Nephron (organoid): ENCODE results near the gene FAM13A.

Experiments
- H3K27ac Mint-ChIP-seq, 3 experiments: 2 replicates each; pipeline ENCODE4 v1.8.0; 2020; ENCODE audit warnings: mixed read lengths in 3 of 3, mild to moderate bottlenecking in 2 of 3, moderate library complexity in 1 of 3
- H3K27me3 Mint-ChIP-seq: 2 replicates; pipeline ENCODE4 v1.8.0; 2021; ENCODE audit warnings: low read depth, mild to moderate bottlenecking, moderate library complexity, mixed read lengths
- H3K36me3 Mint-ChIP-seq: 2 replicates; pipeline ENCODE4 v1.8.0; 2020; ENCODE audit warnings: low read depth, mixed read lengths
- H3K4me1 Mint-ChIP-seq: 2 replicates; pipeline ENCODE4 v1.8.0; 2020; ENCODE audit warnings: mixed read lengths
- H3K4me3 Mint-ChIP-seq, 3 experiments: 2 replicates each; pipeline ENCODE4 v1.8.0; 2020; ENCODE audit warnings: mild to moderate bottlenecking in 3 of 3, mixed read lengths in 3 of 3, moderate library complexity in 2 of 3
- H3K9me3 Mint-ChIP-seq: 2 replicates; pipeline ENCODE4 v1.8.0; 2020; ENCODE audit warnings: mixed read lengths
- CTCF ChIP-seq, 3 experiments: fragments of 200-600 bp; sonication (generic); IDR thresholded peaks; one replicate each; pipeline ENCODE4 v1.5.0; 2021; ENCODE audit warnings: antibody characterized with exemption in 3 of 3; ENCODE audit not compliant: unreplicated experiment in 3 of 3

Gene FAM13A

GRCh38 chr4:88802138-88802537 lies 254.8 kb downstream of the FAM13A start:
- no peak for TF ChIP-seq CTCF (IDR thresholded peaks at IDR 0.05; ENCODE audit: unreplicated experiment in 3 of 3)
- no peaks in the 10 kb centered on the region for H3K27me3 Mint-ChIP-seq
- H3K27ac Mint-ChIP-seq, result no peak overlapping the region
- peaks cover 49% of the 10 kb centered on the region for H3K36me3 Mint-ChIP-seq
- H3K9me3 Mint-ChIP-seq, result peaks cover 11% of the 10 kb centered on the region
- peaks cover 8% of the 10 kb centered on the region for H3K4me1 Mint-ChIP-seq
- no peak overlapping the region for H3K4me3 Mint-ChIP-seq

- Mint-ChIP-seq H3K36me3 (peaks cover 52% of the 10 kb centered on the region), H3K4me1 (peaks cover 5% of the 10 kb centered on the region), H3K27me3 (no peaks in the 10 kb centered on the region), H3K9me3 (peaks cover 13% of the 10 kb centered on the region), H3K4me3 (no peak overlapping the region), H3K27ac (no peak overlapping the region)
- TF ChIP-seq CTCF (IDR thresholded peaks at IDR 0.05; ENCODE audit: unreplicated experiment in 3 of 3), result no peak
These were observed 257.1 kb downstream of the FAM13A start for GRCh38 chr4:88799900-88800299.

- no peaks in the 10 kb centered on the region for H3K27me3 Mint-ChIP-seq
- H3K9me3 Mint-ChIP-seq, result peaks cover 13% of the 10 kb centered on the region
- no peak overlapping the region for H3K27ac Mint-ChIP-seq
- H3K4me1 Mint-ChIP-seq, result peaks cover 3% of the 10 kb centered on the region
- H3K36me3 Mint-ChIP-seq, result peaks cover 42% of the 10 kb centered on the region
- no peak overlapping the region for H3K4me3 Mint-ChIP-seq
- TF ChIP-seq CTCF (IDR thresholded peaks at IDR 0.05; ENCODE audit: unreplicated experiment in 3 of 3), result no peak
These were observed 259.3 kb downstream of the FAM13A start for GRCh38 chr4:88797725-88798124.

GRCh38 chr4:88796545-88796944 lies 260.4 kb downstream of the FAM13A start:
- Mint-ChIP-seq H3K4me1 (no peaks in the 10 kb centered on the region), H3K27me3 (no peaks in the 10 kb centered on the region), H3K27ac (no peak overlapping the region), H3K36me3 (peaks cover 36% of the 10 kb centered on the region), H3K9me3 (peaks cover 13% of the 10 kb centered on the region), H3K4me3 (no peak overlapping the region)
- TF ChIP-seq CTCF (IDR thresholded peaks at IDR 0.05; ENCODE audit: unreplicated experiment in 3 of 3), result no peak

- no peaks in the 10 kb centered on the region for H3K27me3 Mint-ChIP-seq
- H3K4me3 Mint-ChIP-seq, result no peak overlapping the region
- no peak for TF ChIP-seq CTCF (IDR thresholded peaks at IDR 0.05; ENCODE audit: unreplicated experiment in 3 of 3)
These were observed 262.0 kb downstream of the FAM13A start for GRCh38 chr4:88794952-88795351.

GRCh38 chr4:88794087-88794690 lies 262.8 kb downstream of the FAM13A start:
- no peaks in the 10 kb centered on the region for H3K4me1 Mint-ChIP-seq
- peaks cover 42% of the 10 kb centered on the region for H3K36me3 Mint-ChIP-seq
- H3K4me3 Mint-ChIP-seq, result no peak overlapping the region
- H3K27me3 Mint-ChIP-seq, result no peaks in the 10 kb centered on the region
- TF ChIP-seq CTCF (IDR thresholded peaks at IDR 0.05; ENCODE audit: unreplicated experiment in 3 of 3), result no peak
- no peak overlapping the region for H3K27ac Mint-ChIP-seq
- H3K9me3 Mint-ChIP-seq, result peaks cover 13% of the 10 kb centered on the region

More at GRCh38 chr4:88794952-88795351, 262.0 kb downstream of the FAM13A start:
- no peaks in the 10 kb centered on the region for H3K4me1 Mint-ChIP-seq
- no peak overlapping the region for H3K27ac Mint-ChIP-seq
- peaks cover 13% of the 10 kb centered on the region for H3K9me3 Mint-ChIP-seq
- H3K36me3 Mint-ChIP-seq, result peaks cover 39% of the 10 kb centered on the region
